ENCODE measurements around the gene FKBP7. TPM values are rescaled to one million over a fixed set of nuclear protein-coding genes. Genes with fewer than 3 reads are reported as not detected.

The FKBP7 gene
- total and polyA plus RNA-seq, 7 donors: 2.1 to 5.6 (median 3.1) TPM

GRCh38 chr2:178514664-178515063 is 36.3 kb upstream of the FKBP7 start:
- H3K27ac ChIP-seq: no peak overlapping the region
- H3K36me3 ChIP-seq (ENCODE audit: insufficient read depth in 1 of 2, low read depth in 1 of 2): peaks cover 0 to 42% of the 10 kb centered on the region in 2 donors
- no peak for TF ChIP-seq CTCF (IDR thresholded peaks at IDR 0.05)
- 98 to 100% (median 99%) methylated on average over 2 of the region's 2 CpGs for WGBS, 3 donors
- no peaks in the 10 kb centered on the region for H3K9me3 ChIP-seq
- ATAC-seq: no peak
- no peaks in the 10 kb centered on the region for H3K27me3 ChIP-seq (ENCODE audit: insufficient read depth in 3 of 3, low read length in 2 of 3)
- intact Hi-C loops (cut with DNase I): loop anchor here in 1 of 2 donors (5.0 kb wide), 1 partner anchor 32 kb away; the partner anchor contains the start of gene PLEKHA3
- H3K4me1 ChIP-seq: no peaks in the 10 kb centered on the region
- no peak for DNase-seq
- H3K4me3 ChIP-seq: no peak overlapping the region

GRCh38 chr2:178513876-178514275 is 35.5 kb upstream of the FKBP7 start:
- TF ChIP-seq CTCF (IDR thresholded peaks at IDR 0.05): no peak
- Histone ChIP-seq H3K27me3 (ENCODE audit: insufficient read depth in 3 of 3, low read length in 2 of 3) (no peaks in the 10 kb centered on the region), H3K9me3 (no peaks in the 10 kb centered on the region), H3K4me1 (no peaks in the 10 kb centered on the region), H3K36me3 (ENCODE audit: insufficient read depth in 1 of 2, low read depth in 1 of 2) (peaks cover 0 to 45% of the 10 kb centered on the region in 2 donors), H3K27ac (no peak overlapping the region), H3K4me3 (no peak overlapping the region)
- no peak for ATAC-seq
- DNase-seq: no peak
- WGBS, 3 donors: 94 to 99% (median 97%) methylated on average over 4 of the region's 4 CpGs
- intact Hi-C loops (cut with DNase I): no loop called here

GRCh38 chr2:178512484-178512883 is 34.1 kb upstream of the FKBP7 start:
- no peak overlapping the region for H3K4me3 ChIP-seq
- peaks cover 0 to 32% of the 10 kb centered on the region in 2 donors for H3K36me3 ChIP-seq (ENCODE audit: insufficient read depth in 1 of 2, low read depth in 1 of 2)
- H3K4me1 ChIP-seq: no peaks in the 10 kb centered on the region
- intact Hi-C loops (cut with DNase I): no loop called here
- DNase-seq (no peak), ATAC-seq (no peak)
- WGBS, 3 donors: 96 to 100% (median 97%) methylated on average over 2 of the region's 2 CpGs
- H3K27me3 ChIP-seq (ENCODE audit: insufficient read depth in 3 of 3, low read length in 2 of 3): no peaks in the 10 kb centered on the region
- H3K27ac ChIP-seq: no peak overlapping the region
- H3K9me3 ChIP-seq: no peaks in the 10 kb centered on the region
- no peak for TF ChIP-seq CTCF (IDR thresholded peaks at IDR 0.05)

- intact Hi-C loops (cut with DNase I): no loop called here
- no peak for DNase-seq
- TF ChIP-seq CTCF (IDR thresholded peaks at IDR 0.05): no peak
- H3K4me1 ChIP-seq: no peaks in the 10 kb centered on the region
- WGBS, 3 donors: 80 to 91% (median 83%) methylated on average over 6 of the region's 6 CpGs
- H3K27me3 ChIP-seq (ENCODE audit: insufficient read depth in 3 of 3, low read length in 2 of 3): no peaks in the 10 kb centered on the region
- peaks cover 0 to 46% of the 10 kb centered on the region in 2 donors for H3K36me3 ChIP-seq (ENCODE audit: insufficient read depth in 1 of 2, low read depth in 1 of 2)
- no peaks in the 10 kb centered on the region for H3K9me3 ChIP-seq
- H3K4me3 ChIP-seq: no peak overlapping the region
- no peak overlapping the region for H3K27ac ChIP-seq
- no peak for ATAC-seq
These were observed 32.0 kb upstream of the FKBP7 start for GRCh38 chr2:178510384-178510783.

- TF ChIP-seq CTCF (IDR thresholded peaks at IDR 0.05): no peak
- ATAC-seq (no peak), DNase-seq (no peak)
- Histone ChIP-seq H3K4me3 (no peak overlapping the region), H3K4me1 (no peaks in the 10 kb centered on the region), H3K9me3 (no peaks in the 10 kb centered on the region), H3K27ac (no peak overlapping the region), H3K36me3 (ENCODE audit: insufficient read depth in 1 of 2, low read depth in 1 of 2) (peaks cover 0 to 64% of the 10 kb centered on the region in 2 donors), H3K27me3 (ENCODE audit: insufficient read depth in 3 of 3, low read length in 2 of 3) (no peaks in the 10 kb centered on the region)
- WGBS, 3 donors: 94 to 100% (median 95%) methylated on average over 2 of the region's 2 CpGs
- intact Hi-C loops (cut with DNase I): no loop called here
These were observed 30.2 kb upstream of the FKBP7 start for GRCh38 chr2:178508646-178509045.
